GM21390 (cell line): ENCODE results near the gene AOC1.

Experiments used
- ATAC-seq: cut with Tn5 transposase; IDR thresholded peaks from one replicate; pipeline ENCODE4 v1.9.1; 2021; ENCODE audit not compliant: unreplicated experiment

AOC1 gene

GRCh38 chr7:150857276-150858055 lies 5.1 kb downstream of the AOC1 start:
- ATAC-seq: no peak

GRCh38 chr7:150858236-150859197 lies 6.2 kb downstream of the AOC1 start:
- ATAC-seq: no peak

DNA sequence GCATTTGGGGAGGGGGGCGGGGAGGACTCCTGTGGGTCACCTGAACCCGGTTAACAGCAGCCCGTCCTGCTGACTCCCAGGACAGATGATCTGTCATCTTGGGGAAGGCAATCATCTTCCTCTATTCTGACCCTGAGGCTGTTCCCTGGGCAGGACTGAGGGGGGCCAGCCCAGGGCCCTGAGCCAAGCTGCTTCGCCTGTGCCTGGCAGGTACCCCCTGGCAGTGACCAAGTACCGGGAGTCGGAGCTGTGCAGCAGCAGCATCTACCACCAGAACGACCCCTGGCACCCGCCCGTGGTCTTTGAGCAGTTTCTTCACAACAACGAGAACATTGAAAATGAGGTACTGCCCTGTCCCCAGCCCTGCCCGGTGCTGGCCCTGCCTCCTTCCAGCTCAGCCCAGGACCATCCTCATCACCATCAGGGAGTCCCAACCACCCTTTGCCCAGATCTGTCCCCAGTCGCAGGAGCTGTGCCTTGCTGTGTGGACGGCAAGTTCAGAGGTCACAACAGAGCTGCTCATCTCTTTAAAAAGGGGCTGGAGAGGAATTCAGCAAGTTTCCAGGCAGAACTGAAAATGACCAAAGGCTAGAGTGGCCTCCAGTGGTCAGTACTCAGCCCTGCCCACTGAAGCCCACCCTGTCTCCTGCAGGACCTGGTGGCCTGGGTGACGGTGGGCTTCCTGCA lies 8.1 kb downstream of the AOC1 start:
- no peak for ATAC-seq

GRCh38 chr7:150860978-150861295 lies 8.6 kb downstream of the AOC1 start:
- ATAC-seq: no peak

GRCh38 chr7:150862356-150862755 lies 10.0 kb downstream of the AOC1 start:
- no peak for ATAC-seq

DNA sequence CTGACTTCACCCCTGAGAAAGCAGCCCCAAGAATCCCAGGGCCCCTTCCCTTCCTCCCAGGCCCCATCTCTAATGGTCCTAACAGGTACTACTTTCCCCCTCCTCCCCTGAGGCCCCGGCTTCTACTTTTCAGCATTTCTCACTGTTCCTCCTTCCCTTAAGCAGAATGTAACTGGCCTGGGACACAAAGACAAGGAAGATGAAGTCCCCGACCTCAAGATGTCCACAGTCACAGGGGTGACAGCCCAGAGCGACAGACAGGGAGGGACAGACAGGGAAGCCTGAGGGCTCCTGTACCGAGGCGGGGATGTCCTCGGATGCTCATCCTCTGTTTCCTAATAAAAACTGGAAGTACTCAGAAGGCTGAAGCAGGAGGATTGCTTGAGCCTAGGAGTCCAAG lies 11.6 kb downstream of the AOC1 start:
- no peak for ATAC-seq

DNA sequence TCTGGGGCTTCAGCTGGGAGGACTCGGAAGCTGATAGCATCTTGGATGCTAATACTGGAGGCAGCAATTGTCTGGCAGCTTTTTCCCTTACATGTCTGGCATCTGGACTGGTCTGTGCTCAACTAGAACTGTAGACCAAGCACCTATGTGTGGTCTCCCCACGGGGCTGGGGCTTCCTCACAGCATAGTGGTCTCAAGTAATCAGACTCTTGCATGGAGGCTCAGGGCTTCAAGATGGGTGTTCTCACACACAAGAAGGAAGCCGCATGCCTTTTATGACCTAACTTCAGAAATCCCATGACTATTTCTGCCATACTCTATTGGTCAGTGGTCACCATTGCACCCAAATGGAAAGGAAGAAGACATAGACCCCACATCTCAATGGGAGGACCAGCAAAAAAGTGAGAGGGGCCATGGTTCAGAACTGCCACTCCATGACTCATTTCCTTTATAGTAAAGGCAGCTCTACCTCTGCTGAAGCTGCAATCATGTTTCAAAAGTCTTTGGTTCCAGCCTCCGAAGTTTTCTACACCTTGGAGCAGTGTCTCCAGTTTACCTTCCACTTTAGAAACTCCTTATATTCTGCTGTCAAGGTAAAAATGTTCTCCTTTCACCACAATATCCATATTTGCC lies 14.7 kb downstream of the AOC1 start:
- no peak for ATAC-seq

GRCh38 chr7:150867605-150868004 lies 15.3 kb downstream of the AOC1 start:
- ATAC-seq: no peak

DNA sequence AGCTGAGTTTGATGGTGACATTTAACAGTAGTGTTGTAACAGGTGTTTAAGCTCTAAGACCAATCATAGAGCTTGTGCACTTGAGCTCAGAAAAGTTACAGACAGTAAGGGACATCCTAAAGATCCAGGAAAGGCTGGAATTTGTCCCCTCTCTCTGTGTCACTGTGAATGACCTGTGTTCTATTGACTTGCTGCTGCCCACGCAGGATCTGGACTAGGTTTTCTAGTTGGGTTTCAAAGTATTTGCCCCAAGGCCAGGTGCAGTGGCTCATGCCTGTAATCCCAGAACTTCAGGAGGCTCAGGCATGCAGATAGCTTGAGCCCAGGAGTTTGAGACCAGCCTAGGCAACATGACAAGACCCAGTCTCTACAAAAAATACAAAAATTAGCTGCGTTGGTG lies 17.1 kb downstream of the AOC1 start:
- no peak for ATAC-seq

GRCh38 chr7:150871601-150872000 lies 19.3 kb downstream of the AOC1 start:
- ATAC-seq: no peak

DNA sequence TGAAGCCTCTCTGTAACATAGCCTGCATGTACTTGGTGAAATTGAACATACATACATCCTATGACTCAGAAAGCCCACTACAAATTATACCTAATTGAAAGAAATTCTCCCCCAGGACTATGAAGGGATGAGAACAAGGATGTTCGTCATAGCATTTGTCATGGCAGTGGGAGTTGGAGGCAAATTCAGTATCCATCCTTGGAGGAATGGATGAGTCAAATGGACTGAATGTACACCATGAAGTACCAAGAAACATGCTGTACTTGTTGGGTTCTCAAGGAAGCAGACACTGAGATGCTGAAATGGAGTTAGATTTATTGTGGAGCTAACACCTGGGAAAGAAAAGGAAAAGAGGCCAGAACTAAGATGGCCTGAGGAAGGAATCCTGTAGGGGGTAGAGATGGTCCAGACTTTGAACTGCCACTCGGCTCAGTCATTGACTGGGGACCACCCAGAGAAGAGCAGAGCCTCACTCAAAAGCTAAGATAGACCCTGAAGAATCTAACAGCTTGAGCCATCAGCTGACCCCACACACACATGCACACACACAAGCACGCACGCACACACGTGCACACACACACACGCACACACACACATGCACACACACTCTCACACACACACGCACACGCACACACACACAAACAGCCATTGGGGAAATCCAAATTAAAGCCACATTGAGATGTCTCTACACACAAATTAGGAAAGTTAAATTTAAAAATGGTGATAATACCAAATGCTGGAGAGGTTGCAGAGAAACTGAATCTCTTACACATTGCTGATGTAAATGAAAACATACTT lies 22.3 kb downstream of the AOC1 start:
- no peak for ATAC-seq

DNA sequence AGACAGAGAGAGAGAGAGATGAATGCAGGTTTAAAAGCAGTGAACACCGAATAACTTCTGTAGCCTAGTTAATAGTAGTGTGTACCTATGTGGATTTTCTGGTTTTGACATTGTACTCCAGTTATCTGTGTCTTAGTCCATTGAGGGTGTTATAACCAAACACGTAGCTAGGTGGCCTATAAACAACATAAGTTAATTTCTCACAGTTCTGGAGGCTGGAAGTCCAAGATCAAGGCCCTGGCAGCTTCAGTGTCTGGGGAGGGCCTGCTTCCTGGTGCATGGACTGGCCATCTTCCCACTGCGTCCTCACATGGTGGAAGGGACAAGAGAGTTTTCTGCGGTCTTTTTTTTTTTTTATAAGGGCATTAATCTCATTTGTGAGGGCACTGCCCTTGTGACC lies 23.5 kb downstream of the AOC1 start:
- ATAC-seq: no peak

GRCh38 chr7:150876817-150877526 lies 24.7 kb downstream of the AOC1 start:
- no peak for ATAC-seq

DNA sequence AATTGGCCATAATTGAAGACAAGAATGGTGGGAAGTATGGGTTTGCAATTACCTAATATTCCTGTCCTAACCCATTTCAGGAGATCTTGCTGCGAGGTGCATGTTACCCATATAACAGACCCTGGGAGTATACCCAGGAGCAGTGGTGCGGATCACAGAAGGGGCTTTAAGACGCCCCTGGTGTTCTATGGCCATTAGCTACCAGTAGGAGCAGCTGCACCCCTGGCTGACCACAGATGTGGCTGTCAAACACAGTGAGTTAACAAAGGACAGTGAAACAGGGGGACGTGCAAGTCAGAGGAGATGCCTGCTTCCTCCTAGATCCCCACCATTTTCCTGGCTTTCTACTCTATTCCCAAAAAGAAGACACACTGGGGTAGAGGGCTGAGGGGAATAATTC lies 25.2 kb downstream of the AOC1 start:
- ATAC-seq: no peak

DNA sequence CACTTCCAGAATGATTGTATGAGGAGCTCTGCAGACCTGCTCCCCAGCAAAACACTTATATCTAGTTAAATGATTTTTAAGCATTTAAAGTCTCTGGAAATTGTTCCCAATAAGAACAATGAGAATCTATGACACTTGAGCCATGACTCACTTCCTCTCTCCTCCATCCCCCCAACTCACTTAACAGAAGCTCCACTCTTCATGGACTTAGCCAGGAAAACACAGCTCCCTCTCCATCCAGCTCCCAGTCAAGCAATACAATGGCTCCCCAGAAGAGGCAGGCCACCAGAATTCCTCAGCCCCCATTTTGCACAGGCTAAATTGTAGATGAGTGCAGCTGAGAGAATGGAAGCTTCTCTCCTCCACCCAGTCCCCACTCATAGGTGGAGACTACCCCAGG lies 27.0 kb downstream of the AOC1 start:
- no peak for ATAC-seq

DNA sequence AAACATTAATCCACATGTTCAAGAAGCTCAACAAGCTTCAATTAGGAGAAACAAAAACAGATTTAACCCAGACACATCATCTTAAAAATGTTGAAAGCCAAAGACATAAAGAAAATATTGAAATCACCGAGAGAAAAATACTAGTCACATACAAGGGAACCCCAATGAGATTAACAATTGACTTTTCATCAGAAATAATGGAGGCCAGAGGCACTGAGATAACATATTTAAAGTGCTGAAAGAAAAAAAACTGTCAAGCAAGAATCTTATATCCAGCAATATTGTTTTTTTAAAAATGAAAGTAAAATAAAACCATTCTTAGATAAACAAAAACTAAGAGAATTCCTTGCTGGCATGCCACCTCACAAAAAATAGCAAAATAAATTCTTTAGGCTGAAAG lies 28.9 kb downstream of the AOC1 start:
- no peak for ATAC-seq

GRCh38 chr7:150890853-150891584 lies 38.7 kb downstream of the AOC1 start:
- ATAC-seq: no peak

- ATAC-seq: no peak
These were observed 39.4 kb downstream of the AOC1 start for GRCh38 chr7:150891740-150892139.

- no peak for ATAC-seq
These were observed 43.5 kb downstream of the AOC1 start for GRCh38 chr7:150895809-150896208.
